ENCODE data around the gene CCDC32. TPM values are rescaled to one million over a fixed set of nuclear protein-coding genes. Genes with fewer than 3 reads are reported as not detected.

The CCDC32 gene
- total RNA-seq, 1 experiment from 2014 or later = 22.2 TPM

DNA sequence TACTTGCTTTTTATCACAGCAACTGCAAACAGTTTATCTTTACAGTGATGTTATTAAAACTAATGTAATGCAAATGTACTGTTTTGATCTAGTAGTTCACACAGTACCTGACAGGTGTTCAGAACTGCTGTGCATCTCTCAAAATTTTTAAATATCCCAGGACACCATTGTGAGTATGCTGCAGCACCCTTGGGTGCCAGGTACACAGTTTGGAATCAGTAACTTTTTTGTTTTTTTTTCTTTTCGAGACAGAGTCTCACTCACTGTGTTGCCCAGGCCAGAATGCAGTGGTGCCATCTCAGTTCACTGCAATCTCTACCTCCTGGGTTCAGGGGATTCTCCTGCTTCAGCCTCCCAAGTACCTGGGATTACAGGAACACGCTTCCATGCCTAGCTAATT is 32.2 kb upstream of the CCDC32 start:
- Histone ChIP-seq H3K27me3 (ENCODE audit: insufficient read depth, low read depth) (no peaks in the 10 kb centered on the region), H3K79me2 (ENCODE audit: low read depth) (peaks cover 45% of the 10 kb centered on the region), H3K9me3 (ENCODE audit: insufficient read depth, low read depth) (no peaks in the 10 kb centered on the region), H3K27ac (no peak overlapping the region), H3F3A (ENCODE audit: insufficient read depth, low read depth) (peaks cover 5% of the 10 kb centered on the region; the same call in 1 of the 2 replicates), H3K36me3 (ENCODE audit: low read depth) (no peaks in the 10 kb centered on the region), H3K4me2 (no peak overlapping the region), H2AFZ (no peak overlapping the region), H3K4me1 (replicated peaks; ENCODE audit: insufficient read depth) (peaks cover 8% of the 10 kb centered on the region; the same call in 1 of the 2 replicates), H3K4me3 (no peak overlapping the region), H3K9me2 (ENCODE audit: insufficient read depth) (no peaks in the 10 kb centered on the region), H4K20me1 (ENCODE audit: insufficient read depth) (no peaks in the 10 kb centered on the region)
- BruUV-seq (replicated peaks) = no TSS peak
- POLR2A ChIA-PET (ENCODE audit: unreplicated experiment) = no interaction called here
- no peak for DNase-seq
- CTCF ChIA-PET = no interaction called here
- intact Hi-C loops (cut with micrococcal nuclease; ENCODE audit: unreplicated experiment) = loop anchor here (10.0 kb wide), 1 partner anchor 178 kb away; no protein-coding TSS in a partner anchor
- TF ChIP-seq EZH2 (IDR thresholded peaks at IDR 0.05; ENCODE audit: low read depth) = no peak
- TF ChIP-seq, protein P1, sequence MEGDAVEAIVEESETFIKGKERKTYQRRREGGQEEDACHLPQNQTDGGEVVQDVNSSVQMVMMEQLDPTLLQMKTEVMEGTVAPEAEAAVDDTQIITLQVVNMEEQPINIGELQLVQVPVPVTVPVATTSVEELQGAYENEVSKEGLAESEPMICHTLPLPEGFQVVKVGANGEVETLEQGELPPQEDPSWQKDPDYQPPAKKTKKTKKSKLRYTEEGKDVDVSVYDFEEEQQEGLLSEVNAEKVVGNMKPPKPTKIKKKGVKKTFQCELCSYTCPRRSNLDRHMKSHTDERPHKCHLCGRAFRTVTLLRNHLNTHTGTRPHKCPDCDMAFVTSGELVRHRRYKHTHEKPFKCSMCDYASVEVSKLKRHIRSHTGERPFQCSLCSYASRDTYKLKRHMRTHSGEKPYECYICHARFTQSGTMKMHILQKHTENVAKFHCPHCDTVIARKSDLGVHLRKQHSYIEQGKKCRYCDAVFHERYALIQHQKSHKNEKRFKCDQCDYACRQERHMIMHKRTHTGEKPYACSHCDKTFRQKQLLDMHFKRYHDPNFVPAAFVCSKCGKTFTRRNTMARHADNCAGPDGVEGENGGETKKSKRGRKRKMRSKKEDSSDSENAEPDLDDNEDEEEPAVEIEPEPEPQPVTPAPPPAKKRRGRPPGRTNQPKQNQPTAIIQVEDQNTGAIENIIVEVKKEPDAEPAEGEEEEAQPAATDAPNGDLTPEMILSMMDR (conservative IDR thresholded peaks at IDR 0.05) = no peak

DNA sequence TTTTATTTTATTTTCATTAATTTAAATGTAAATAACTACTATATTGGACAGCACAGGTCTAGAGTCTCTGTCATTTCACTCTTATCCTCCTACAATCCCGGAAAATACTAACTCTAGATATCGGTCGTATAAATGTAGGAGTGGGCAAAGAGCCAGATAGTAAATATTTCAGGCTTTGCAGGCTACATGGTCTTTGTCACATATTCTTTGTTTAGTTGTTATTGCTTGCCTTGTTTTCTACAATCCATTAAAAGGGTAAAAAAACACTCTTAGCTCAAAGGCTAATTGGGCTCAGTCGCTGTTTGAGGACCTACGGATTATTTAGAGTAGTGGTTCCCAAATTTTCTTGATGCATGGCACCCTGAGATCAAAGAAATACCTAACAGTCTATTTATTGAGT is 30.9 kb upstream of the CCDC32 start:
- DNase-seq = no peak
- Histone ChIP-seq H3K27me3 (ENCODE audit: insufficient read depth, low read depth) (no peaks in the 10 kb centered on the region), H3F3A (ENCODE audit: insufficient read depth, low read depth) (peaks cover 5% of the 10 kb centered on the region; the same call in 1 of the 2 replicates), H3K9me3 (ENCODE audit: insufficient read depth, low read depth) (no peaks in the 10 kb centered on the region), H4K20me1 (ENCODE audit: insufficient read depth) (no peaks in the 10 kb centered on the region), H3K9me2 (ENCODE audit: insufficient read depth) (no peaks in the 10 kb centered on the region), H3K4me3 (no peak overlapping the region; the same call in 1 of the 2 replicates), H3K79me2 (ENCODE audit: low read depth) (peaks cover 45% of the 10 kb centered on the region), H3K4me1 (replicated peaks; ENCODE audit: insufficient read depth) (peaks cover 8% of the 10 kb centered on the region; the same call in 1 of the 2 replicates), H3K4me2 (peak overlapping the region; percentile 98), H3K36me3 (ENCODE audit: low read depth) (no peaks in the 10 kb centered on the region), H3K27ac (no peak overlapping the region), H2AFZ (no peak overlapping the region)
- ChIA-PET CTCF (interaction anchor here (0.6 kb wide), 1 partner anchor 173 kb away, joined by 8 read pairs; no protein-coding TSS in a partner anchor), POLR2A (ENCODE audit: unreplicated experiment) (no interaction called here)
- no TSS peak for BruUV-seq (replicated peaks)
- intact Hi-C loops (cut with micrococcal nuclease; ENCODE audit: unreplicated experiment) = loop anchor here (10.0 kb wide), 1 partner anchor 179 kb away; no protein-coding TSS in a partner anchor
- no peak for TF ChIP-seq EZH2 (IDR thresholded peaks at IDR 0.05; ENCODE audit: low read depth)
- TF ChIP-seq, protein P1 (conservative IDR thresholded peaks at IDR 0.05) = no peak

DNA sequence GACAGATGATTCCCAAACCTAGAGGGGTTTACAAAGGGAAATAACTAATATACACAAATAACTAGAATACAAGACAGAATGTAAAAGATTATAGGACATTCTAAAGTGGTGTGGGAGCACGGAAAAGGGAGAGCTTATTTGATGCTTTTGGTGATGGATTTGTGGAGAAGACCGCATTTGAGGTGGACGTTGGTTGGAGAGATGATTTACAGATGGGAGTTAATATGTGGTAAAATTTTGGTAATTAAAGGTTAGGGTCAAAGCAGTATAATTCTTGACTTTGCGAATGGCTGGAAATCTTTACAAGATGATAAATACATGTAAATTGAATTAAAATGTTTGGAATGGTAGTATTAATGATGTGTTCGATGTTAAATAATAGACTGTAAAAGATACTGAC is 30.4 kb upstream of the CCDC32 start:
- CTCF ChIA-PET = interaction anchor here (0.6 to 1.0 kb wide), 3 partner anchors 12 to 173 kb away, joined by 4 to 8 read pairs (median 8); no protein-coding TSS in a partner anchor
- H3K36me3 ChIP-seq (ENCODE audit: low read depth) = no peaks in the 10 kb centered on the region

More for the DNA sequence above, 30.4 kb upstream of the CCDC32 start:
- Histone ChIP-seq H3K4me2 (peak overlapping the region; percentile 98), H3K4me1 (replicated peaks; ENCODE audit: insufficient read depth) (peaks cover 8% of the 10 kb centered on the region; the same call in 1 of the 2 replicates), H3F3A (ENCODE audit: insufficient read depth, low read depth) (peaks cover 5% of the 10 kb centered on the region; the same call in 1 of the 2 replicates), H3K27me3 (ENCODE audit: insufficient read depth, low read depth) (no peaks in the 10 kb centered on the region), H3K4me3 (peak overlapping the region; percentile 93), H3K79me2 (ENCODE audit: low read depth) (peaks cover 45% of the 10 kb centered on the region), H3K9me2 (ENCODE audit: insufficient read depth) (no peaks in the 10 kb centered on the region), H2AFZ (peak overlapping the region; percentile 97), H3K9me3 (ENCODE audit: insufficient read depth, low read depth) (no peaks in the 10 kb centered on the region), H4K20me1 (ENCODE audit: insufficient read depth) (no peaks in the 10 kb centered on the region), H3K27ac (no peak overlapping the region)
- TF ChIP-seq, protein P1 (conservative IDR thresholded peaks at IDR 0.05) = no peak
- TF ChIP-seq EZH2 (IDR thresholded peaks at IDR 0.05; ENCODE audit: low read depth) = no peak
- DNase-seq = no peak
- POLR2A ChIA-PET (ENCODE audit: unreplicated experiment) = no interaction called here
- intact Hi-C loops (cut with micrococcal nuclease; ENCODE audit: unreplicated experiment) = loop anchor here (10.0 kb wide), 1 partner anchor 180 kb away; no protein-coding TSS in a partner anchor
- no TSS peak for BruUV-seq (replicated peaks)

Measured in PC-9 (cell line).